PC-9 (cell line): ENCODE measurements around the gene PWP1. TPM values are rescaled to one million over a fixed set of nuclear protein-coding genes. Genes with fewer than 3 reads are reported as not detected.

Experiments used
- BruUV-seq: library from RNA; stranded (reverse); fragments of 400-500 nt; replicated peaks from 2 replicates; lab custom pipeline; 2021; lab: Mats Ljungman, UMichigan
- CTCF ChIA-PET: fragments of 300-600 bp; sonication (Branson Sonifier 250); formaldehyde crosslinking; loops from one replicate; lab custom pipeline; 2022; ENCODE audit warnings: antibody characterized with exemption; lab: Charles Lee
- POLR2A ChIA-PET: fragments of 300-600 bp; sonication (Branson Sonifier 250); formaldehyde crosslinking; loops from one replicate; lab custom pipeline; 2022; ENCODE audit warnings: antibody characterized with exemption; ENCODE audit not compliant: unreplicated experiment; lab: Charles Lee
- DNase-seq, 2 experiments: peaks; one replicate each; pipeline versions ENCODE4 v3.0.0 to v3.0.0-alpha.2; 2015 to 2022; ENCODE audit warnings: mixed read lengths in 1 of 2
- H2AFZ ChIP-seq: fragments of 200-600 bp; sonication (generic); 2 replicates; pipeline ENCODE4 v1.8.1; 2017; ENCODE audit warnings: antibody characterized with exemption
- H3F3A ChIP-seq: fragments of 200-600 bp; sonication (generic); 2 replicates; pipeline ENCODE4 v1.8.1; 2017; ENCODE audit warnings: antibody characterized with exemption, mild to moderate bottlenecking, low read depth; ENCODE audit not compliant: insufficient read depth
- H3K27ac ChIP-seq: fragments of 200-600 bp; sonication (generic); 2 replicates; pipeline ENCODE4 v1.6.1; 2016; ENCODE audit warnings: mixed run types
- H3K27me3 ChIP-seq: fragments of 200-600 bp; sonication (generic); 2 replicates; pipeline ENCODE4 v1.6.1; 2016; ENCODE audit warnings: low read depth, mixed run types; ENCODE audit not compliant: insufficient read depth
- H3K36me3 ChIP-seq: fragments of 200-600 bp; sonication (generic); 2 replicates; pipeline ENCODE4 v1.6.1; 2016; ENCODE audit warnings: low read depth, mixed run types
- H3K4me1 ChIP-seq: fragments of 200-600 bp; sonication (generic); replicated peaks from 2 replicates; pipeline ENCODE4 v1.6.1; 2016; ENCODE audit warnings: mixed run types; ENCODE audit not compliant: insufficient read depth
- H3K4me2 ChIP-seq: fragments of 200-600 bp; sonication (generic); 2 replicates; pipeline ENCODE4 v1.6.1; 2017; ENCODE audit warnings: mixed run types
- H3K4me3 ChIP-seq: fragments of 200-600 bp; sonication (generic); 2 replicates; pipeline ENCODE4 v1.6.1; 2016; ENCODE audit warnings: mixed run types
- H3K79me2 ChIP-seq: fragments of 200-600 bp; sonication (generic); 2 replicates; pipeline ENCODE4 v1.6.1; 2017; ENCODE audit warnings: low read depth, mixed run types
- H3K9me2 ChIP-seq: fragments of 200-600 bp; sonication (generic); 2 replicates; pipeline ENCODE4 v1.8.1; 2017; ENCODE audit warnings: mild to moderate bottlenecking; ENCODE audit not compliant: insufficient read depth
- H3K9me3 ChIP-seq: fragments of 200-600 bp; sonication (generic); 2 replicates; pipeline ENCODE4 v1.8.1; 2016; ENCODE audit warnings: low read depth; ENCODE audit not compliant: insufficient read depth
- H4K20me1 ChIP-seq: fragments of 200-600 bp; sonication (generic); 2 replicates; pipeline ENCODE4 v1.8.1; 2017; ENCODE audit not compliant: insufficient read depth
- CTCF ChIP-seq: fragments of 200-600 bp; sonication (generic); conservative IDR thresholded peaks from 2 replicates; pipeline ENCODE4 v1.6.1; 2017; ENCODE audit warnings: mixed run types, antibody characterized with exemption, mild to moderate bottlenecking, moderate library complexity
- EZH2 ChIP-seq: fragments of 200-600 bp; sonication (generic); IDR thresholded peaks from 2 replicates; pipeline ENCODE4 v1.8.0; 2017; ENCODE audit warnings: antibody characterized with exemption, low read depth
- intact Hi-C: fragments of 100-400 bp; cut with micrococcal nuclease; formaldehyde crosslinking; loops from one replicate; pipeline ENCODE4 v1.10.0; 2022; ENCODE audit not compliant: unreplicated experiment
- total RNA-seq: library from RNA; stranded (reverse); gene quantifications from 2 replicates; pipeline ENCODE4 v1.2.3, GENCODE V29; 2021

PWP1 gene
- total RNA-seq, 1 experiment from 2014 or later, result 44.1 TPM

- Histone ChIP-seq H3K27me3 (no peaks in the 10 kb centered on the region), H3F3A (no peaks in the 10 kb centered on the region), H3K4me2 (no peak overlapping the region), H3K79me2 (no peaks in the 10 kb centered on the region), H3K4me3 (no peak overlapping the region), H2AFZ (no peak overlapping the region), H4K20me1 (no peaks in the 10 kb centered on the region), H3K9me3 (no peaks in the 10 kb centered on the region), H3K27ac (no peak overlapping the region), H3K9me2 (no peaks in the 10 kb centered on the region), H3K36me3 (no peaks in the 10 kb centered on the region), H3K4me1 (no peaks in the 10 kb centered on the region)
- DNase-seq, result no peak
- intact Hi-C loops, result no loop called here
- ChIA-PET CTCF (no interaction called here), POLR2A (no interaction called here)
- BruUV-seq, result no TSS peak
- no peak for TF ChIP-seq EZH2
- no peak for TF ChIP-seq CTCF
Observed at GRCh38 chr12:107645630-107646333, 39.8 kb upstream of the PWP1 start.

GRCh38 chr12:107646436-107646835 lies 39.2 kb upstream of the PWP1 start:
- no peaks in the 10 kb centered on the region for H4K20me1 ChIP-seq
- H3K79me2 ChIP-seq, result no peaks in the 10 kb centered on the region
- no peak overlapping the region for H3K4me2 ChIP-seq
- no peaks in the 10 kb centered on the region for H3K9me2 ChIP-seq
- DNase-seq, result no peak
- no peaks in the 10 kb centered on the region for H3K4me1 ChIP-seq
- no peaks in the 10 kb centered on the region for H3K27me3 ChIP-seq
- no peak overlapping the region for H3K4me3 ChIP-seq
- intact Hi-C loops, result no loop called here
- BruUV-seq, result no TSS peak
- H3K36me3 ChIP-seq, result no peaks in the 10 kb centered on the region
- TF ChIP-seq EZH2 (no peak), CTCF (no peak)
- CTCF ChIA-PET, result no interaction called here
- no peaks in the 10 kb centered on the region for H3F3A ChIP-seq
- no peaks in the 10 kb centered on the region for H3K9me3 ChIP-seq
- H3K27ac ChIP-seq, result no peak overlapping the region
- H2AFZ ChIP-seq, result no peak overlapping the region
- POLR2A ChIA-PET, result no interaction called here

DNA sequence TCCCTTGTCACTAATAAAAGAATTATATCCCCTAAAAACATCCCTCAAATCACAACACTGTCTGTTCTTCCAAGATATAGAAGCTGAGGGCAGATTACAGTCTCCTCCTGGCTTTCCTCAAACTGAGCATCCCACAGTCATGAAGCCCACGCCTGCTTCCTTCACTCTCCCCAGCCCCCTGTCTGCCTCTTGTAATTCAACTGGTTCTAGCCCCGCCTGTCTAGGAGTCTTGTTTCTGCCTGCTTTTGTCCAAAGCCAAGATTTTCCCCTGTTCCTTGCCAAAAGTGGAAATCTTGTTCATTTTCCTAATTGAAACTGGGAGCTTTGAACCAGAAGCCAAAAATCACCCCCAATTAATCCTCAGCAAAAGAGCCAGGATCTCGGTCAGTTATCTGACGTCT lies 35.9 kb upstream of the PWP1 start:
- H3K36me3 ChIP-seq, result no peaks in the 10 kb centered on the region
- no TSS peak for BruUV-seq
- no peak overlapping the region for H2AFZ ChIP-seq
- H3K9me2 ChIP-seq, result no peaks in the 10 kb centered on the region
- DNase-seq, result no peak
- no peaks in the 10 kb centered on the region for H3K4me1 ChIP-seq
- no peak for TF ChIP-seq EZH2
- no peak for TF ChIP-seq CTCF
- intact Hi-C loops, result no loop called here
- no peaks in the 10 kb centered on the region for H3K9me3 ChIP-seq
- POLR2A ChIA-PET, result no interaction called here
- H4K20me1 ChIP-seq, result no peaks in the 10 kb centered on the region
- CTCF ChIA-PET, result no interaction called here
- H3K4me3 ChIP-seq, result no peak overlapping the region
- H3K27me3 ChIP-seq, result no peaks in the 10 kb centered on the region
- no peak overlapping the region for H3K4me2 ChIP-seq
- H3F3A ChIP-seq, result no peaks in the 10 kb centered on the region
- no peak overlapping the region for H3K27ac ChIP-seq
- no peaks in the 10 kb centered on the region for H3K79me2 ChIP-seq
